Hepatocyte (in vitro differentiated cells): ENCODE results near the gene NHS.

ENCODE experiments used
- CTCF ChIP-seq: fragments of 200-600 bp; sonication (generic); IDR thresholded peaks from 2 replicates; pipeline ENCODE4 v1.5.1; 2016; ENCODE audit warnings: antibody characterized with exemption, mild to moderate bottlenecking; ENCODE audit not compliant: poor library complexity
- EZH2 ChIP-seq: fragments of 200-600 bp; sonication (generic); IDR thresholded peaks from 2 replicates; pipeline ENCODE4 v1.6.1; 2016; ENCODE audit warnings: antibody characterized with exemption, mild to moderate bottlenecking, borderline replicate concordance

GRCh38 chrX:17473021-17473420, 98.0 kb downstream of the NHS start:
- TF ChIP-seq CTCF = no peak
- TF ChIP-seq EZH2 = no peak
